BLaER1 treated with 17β-estradiol and CSF1 and Interleukin-3, amounts not matched to agents 10 nM and 100 nM (cell line): ENCODE results near the gene CHCHD1.
A peak's percentile ranks its signal among the peaks of the same experiment; 100 is the strongest.

Experiments
- H3K27ac ChIP-seq, 11 experiments: shearing (Covaris generic); formaldehyde crosslinking; 2 replicates each; pipeline ENCODE4 v1.8.1; 2022
- H3K27me3 ChIP-seq, 11 experiments: shearing (Covaris generic); formaldehyde crosslinking; 2 replicates each; pipeline ENCODE4 v1.8.1; 2022
- H3K36me3 ChIP-seq, 11 experiments: shearing (Covaris generic); formaldehyde crosslinking; 2 replicates each; pipeline ENCODE4 v1.8.1; 2022
- H3K4me1 ChIP-seq, 10 experiments: shearing (Covaris generic); formaldehyde crosslinking; 2 replicates each; pipeline ENCODE4 v1.8.1; 2022
- H3K4me2 ChIP-seq, 11 experiments: shearing (Covaris generic); formaldehyde crosslinking; 2 replicates each; pipeline ENCODE4 v1.8.1; 2022
- H3K4me3 ChIP-seq, 10 experiments: shearing (Covaris generic); formaldehyde crosslinking; 2 replicates each; pipeline ENCODE4 v1.8.1; 2022
- H3K9ac ChIP-seq, 11 experiments: shearing (Covaris generic); formaldehyde crosslinking; 2 replicates each; pipeline ENCODE4 v1.8.1; 2022
- H3K9me3 ChIP-seq, 11 experiments: shearing (Covaris generic); formaldehyde crosslinking; replicated peaks in 1 of 11; 2 replicates each; pipeline ENCODE4 v1.8.1; 2022
- H4K20me1 ChIP-seq, 11 experiments: shearing (Covaris generic); formaldehyde crosslinking; 2 replicates each; pipeline ENCODE4 v1.8.1; 2022
- Cebpa-rat ChIP-seq, 11 experiments: shearing (Covaris generic); IDR thresholded peaks; 2 replicates each; pipeline ENCODE4 v1.8.1; 2022

The CHCHD1 gene

GRCh38 chr10:73809061-73809818, 27.4 kb downstream of the CHCHD1 start:
- TF ChIP-seq Cebpa-rat (IDR thresholded peaks at IDR 0.05): no peak
- Histone ChIP-seq H3K9me3 (no peaks in the 10 kb centered on the region), H3K4me1 (peaks cover 14 to 72% (median 26%) of the 10 kb centered on the region in 10 experiments), H3K4me3 (no peak overlapping the region), H3K27me3 (no peaks in the 10 kb centered on the region), H4K20me1 (peaks cover 5 to 47% (median 17%) of the 10 kb centered on the region in 11 experiments; a peak in 13 of 22 replicates), H3K9ac (peak overlapping the region in 5 of 11 experiments; percentile 7 to 99 (median 14); a peak in 3 of 22 replicates), H3K27ac (no peak overlapping the region), H3K4me2 (peak overlapping the region in 8 of 11 experiments; percentile 2 to 97 (median 92); a peak in 9 of 22 replicates), H3K36me3 (peaks cover 43 to 66% (median 55%) of the 10 kb centered on the region in 11 experiments)

- H3K4me3 ChIP-seq: peak overlapping the region; percentile 84 to 98 (median 89)
- peaks cover 32 to 63% (median 51%) of the 10 kb centered on the region in 11 experiments for H3K36me3 ChIP-seq
- peak overlapping the region in 6 of 11 experiments; percentile 93 to 99 (median 94); a peak in 9 of 22 replicates for H3K27ac ChIP-seq
- H3K4me2 ChIP-seq: peak overlapping the region; percentile 85 to 97 (median 92)
- no peaks in the 10 kb centered on the region for H3K27me3 ChIP-seq
- H3K9ac ChIP-seq: peak overlapping the region; percentile 96 to 99 (median 97); a peak in 21 of 22 replicates
- TF ChIP-seq Cebpa-rat (IDR thresholded peaks at IDR 0.05): no peak
- H3K4me1 ChIP-seq: peaks cover 14 to 61% (median 23%) of the 10 kb centered on the region in 10 experiments
- no peaks in the 10 kb centered on the region for H3K9me3 ChIP-seq
- H4K20me1 ChIP-seq: peaks cover 5 to 47% (median 17%) of the 10 kb centered on the region in 11 experiments; a peak in 13 of 22 replicates
These were observed 28.5 kb downstream of the CHCHD1 start for GRCh38 chr10:73810358-73810734.

- H3K4me2 ChIP-seq: peak overlapping the region; percentile 85 to 97 (median 92)
- no peak for TF ChIP-seq Cebpa-rat (IDR thresholded peaks at IDR 0.05)
- H3K27me3 ChIP-seq: no peaks in the 10 kb centered on the region
- peaks cover 5 to 43% (median 17%) of the 10 kb centered on the region in 11 experiments; a peak in 13 of 22 replicates for H4K20me1 ChIP-seq
- peak overlapping the region; percentile 92 to 99 (median 95) for H3K27ac ChIP-seq
- H3K9ac ChIP-seq: peak overlapping the region; percentile 96 to 99 (median 97)
- H3K9me3 ChIP-seq: no peaks in the 10 kb centered on the region
- peaks cover 27 to 63% (median 50%) of the 10 kb centered on the region in 11 experiments for H3K36me3 ChIP-seq
- H3K4me3 ChIP-seq: peak overlapping the region; percentile 84 to 98 (median 89)
- peaks cover 14 to 61% (median 23%) of the 10 kb centered on the region in 10 experiments for H3K4me1 ChIP-seq
These were observed 29.1 kb downstream of the CHCHD1 start for GRCh38 chr10:73810735-73811465.

- Histone ChIP-seq H3K36me3 (peaks cover 21 to 62% (median 43%) of the 10 kb centered on the region in 11 experiments), H3K4me1 (peaks cover 7 to 60% (median 21%) of the 10 kb centered on the region in 10 experiments), H3K4me2 (peak overlapping the region in 4 of 11 experiments; percentile 56 to 67 (median 66); a peak in 6 of 22 replicates), H3K27me3 (no peaks in the 10 kb centered on the region), H4K20me1 (peaks cover 0 to 29% (median 7%) of the 10 kb centered on the region in 11 experiments; a peak in 11 of 22 replicates), H3K4me3 (no peak overlapping the region), H3K9me3 (no peaks in the 10 kb centered on the region), H3K9ac (0 out of 22 replicates have a peak overlapping the region, but pooled peaks of 1 of the 11 experiments have one; percentile 18), H3K27ac (no peak overlapping the region)
- no peak for TF ChIP-seq Cebpa-rat (IDR thresholded peaks at IDR 0.05)
These were observed 30.8 kb downstream of the CHCHD1 start for GRCh38 chr10:73812657-73813056.

DNA sequence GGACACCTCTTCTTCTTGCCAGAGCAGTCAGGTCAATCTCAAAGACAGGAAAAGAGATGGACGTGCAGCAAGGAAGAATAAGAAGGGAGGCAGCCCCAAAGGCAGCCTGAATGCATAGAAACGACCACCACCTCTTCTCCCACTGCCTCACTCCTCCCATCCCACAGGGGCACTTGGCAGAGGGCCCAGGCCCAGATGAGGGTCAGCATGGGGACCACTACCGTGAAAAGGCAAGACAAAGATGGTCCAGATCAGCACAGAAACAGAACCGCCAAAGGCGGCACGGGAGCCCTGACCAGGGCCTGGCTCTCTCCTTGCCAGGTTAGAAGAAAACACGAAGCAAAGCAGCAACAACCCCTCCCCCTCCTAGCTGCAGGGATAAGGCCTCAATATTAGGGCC, 31.5 kb downstream of the CHCHD1 start:
- peaks cover 7 to 60% (median 19%) of the 10 kb centered on the region in 10 experiments for H3K4me1 ChIP-seq
- peaks cover 0 to 25% (median 3%) of the 10 kb centered on the region in 11 experiments; a peak in 9 of 22 replicates for H4K20me1 ChIP-seq
- H3K27ac ChIP-seq: no peak overlapping the region
- H3K36me3 ChIP-seq: peaks cover 18 to 62% (median 42%) of the 10 kb centered on the region in 11 experiments
- H3K4me2 ChIP-seq: no peak overlapping the region
- TF ChIP-seq Cebpa-rat (IDR thresholded peaks at IDR 0.05): no peak
- H3K9me3 ChIP-seq: no peaks in the 10 kb centered on the region
- no peak overlapping the region for H3K4me3 ChIP-seq
- no peaks in the 10 kb centered on the region for H3K27me3 ChIP-seq
- H3K9ac ChIP-seq: no peak overlapping the region

- Histone ChIP-seq H3K4me3 (no peak overlapping the region), H3K4me2 (no peak overlapping the region), H3K4me1 (peaks cover 7 to 61% (median 19%) of the 10 kb centered on the region in 10 experiments), H4K20me1 (peaks cover 0 to 17% (median 0%) of the 10 kb centered on the region in 11 experiments; a peak in 6 of 22 replicates), H3K9ac (no peak overlapping the region), H3K27ac (no peak overlapping the region), H3K27me3 (no peaks in the 10 kb centered on the region), H3K36me3 (peaks cover 10 to 53% (median 37%) of the 10 kb centered on the region in 11 experiments; a peak in 19 of 22 replicates), H3K9me3 (no peaks in the 10 kb centered on the region)
- TF ChIP-seq Cebpa-rat (IDR thresholded peaks at IDR 0.05): no peak
These were observed 32.5 kb downstream of the CHCHD1 start for GRCh38 chr10:73814276-73814895.

- Histone ChIP-seq H3K4me3 (no peak overlapping the region), H3K4me2 (peak overlapping the region in 1 of 11 experiments; percentile 17; a peak in 1 of 22 replicates), H3K4me1 (peaks cover 7 to 61% (median 19%) of the 10 kb centered on the region in 10 experiments), H3K36me3 (peaks cover 10 to 52% (median 38%) of the 10 kb centered on the region in 11 experiments; a peak in 19 of 22 replicates), H3K27ac (no peak overlapping the region), H3K9ac (no peak overlapping the region), H4K20me1 (peaks cover 0 to 10% (median 0%) of the 10 kb centered on the region in 11 experiments; a peak in 4 of 22 replicates), H3K9me3 (no peaks in the 10 kb centered on the region), H3K27me3 (no peaks in the 10 kb centered on the region)
- TF ChIP-seq Cebpa-rat (IDR thresholded peaks at IDR 0.05): no peak
These were observed 33.3 kb downstream of the CHCHD1 start for GRCh38 chr10:73814896-73815718.

- Histone ChIP-seq H4K20me1 (peaks cover 0 to 5% (median 0%) of the 10 kb centered on the region in 11 experiments; a peak in 3 of 22 replicates), H3K27me3 (no peaks in the 10 kb centered on the region), H3K4me2 (peak overlapping the region in 2 of 11 experiments; percentile 17 to 40; a peak in 2 of 22 replicates), H3K27ac (peak overlapping the region in 1 of 11 experiments; percentile 4; a peak in 1 of 22 replicates), H3K4me1 (peaks cover 1 to 56% (median 14%) of the 10 kb centered on the region in 10 experiments; a peak in 19 of 20 replicates), H3K4me3 (no peak overlapping the region), H3K9me3 (no peaks in the 10 kb centered on the region), H3K36me3 (peaks cover 10 to 52% (median 38%) of the 10 kb centered on the region in 11 experiments; a peak in 19 of 22 replicates), H3K9ac (peak overlapping the region in 2 of 11 experiments; percentile 20 to 32; a peak in 2 of 22 replicates)
- no peak for TF ChIP-seq Cebpa-rat (IDR thresholded peaks at IDR 0.05)
These were observed 33.8 kb downstream of the CHCHD1 start for GRCh38 chr10:73815719-73816030.
